ENCODE measurements around the gene USP44. TPM values are rescaled to one million over a fixed set of nuclear protein-coding genes. Genes with fewer than 3 reads are reported as not detected.
A peak's percentile ranks its signal among the peaks of the same experiment; 100 is the strongest.

USP44 gene
- total and polyA plus RNA-seq, 2 of the 8 experiments (the other 6 are each of a cell fraction or from before 2014, with no cell fraction given) = 129 to 197 TPM

GRCh38 chr12:95547522-95548055 lies 3.7 kb downstream of the USP44 start:
- Histone ChIP-seq H3K9ac (replicated peaks in 1 of 4; ENCODE audit: extremely low read depth in 1 of 4, low read depth in 3 of 4, low read length in 3 of 4) (peak overlapping the region; percentile 77 to 95 (median 85)), H4K5ac (ENCODE audit: insufficient read length, low read depth, low read length) (peak overlapping the region; percentile 25), H2BK12ac (ENCODE audit: low read depth, low read length) (no peak overlapping the region), H3K9me3 (ENCODE audit: insufficient read depth in 2 of 2, low read depth in 1 of 2, low read length in 1 of 2) (no peaks in the 10 kb centered on the region), H3K27me3 (replicated peaks in 1 of 4; ENCODE audit: control insufficient read depth in 3 of 4, extremely low read depth in 1 of 4, insufficient read depth in 3 of 4, low read length in 3 of 4) (no peaks in the 10 kb centered on the region), H3K4me3 (ENCODE audit: extremely low read depth in 1 of 4, insufficient read depth in 2 of 4, low read depth in 3 of 4, low read length in 4 of 4) (peak overlapping the region; percentile 71 to 95 (median 88)), H3K18ac (ENCODE audit: extremely low read depth, low read length) (peak overlapping the region; percentile 98), H2BK20ac (ENCODE audit: low read length) (no peak overlapping the region), H2BK120ac (replicated peaks; ENCODE audit: low read depth, low read length) (no peak overlapping the region), H3K4me2 (ENCODE audit: insufficient read depth in 1 of 2, low read depth in 2 of 2, low read length in 2 of 2) (peak overlapping the region; percentile 77 to 97), H3K79me2 (ENCODE audit: control insufficient read depth in 1 of 2, insufficient read depth in 2 of 2, low read length in 2 of 2) (peaks cover 35 to 88% of the 10 kb centered on the region in 2 experiments), H3K23ac (ENCODE audit: insufficient read length) (no peak overlapping the region), H2AFZ (ENCODE audit: low read length) (no peak overlapping the region), H3K56ac (replicated peaks; ENCODE audit: insufficient read length, low read depth, low read length) (peak overlapping the region; percentile 62), H3K4me1 (replicated peaks in 1 of 4; ENCODE audit: control insufficient read depth in 3 of 4, insufficient read depth in 4 of 4, low read length in 3 of 4) (peaks cover 0 to 12% (median 1%) of the 10 kb centered on the region in 4 experiments; a peak in 2 of 7 replicates), H4K91ac (replicated peaks; ENCODE audit: insufficient read length, low read length) (peak overlapping the region; percentile 97), H3K23me2 (ENCODE audit: low read depth, low read length) (peaks cover 10% of the 10 kb centered on the region; the same call in 1 of the 2 replicates), H4K20me1 (replicated peaks in 1 of 2; ENCODE audit: control insufficient read depth in 1 of 2, insufficient read depth in 2 of 2, low read length in 2 of 2) (no peaks in the 10 kb centered on the region), H3K36me3 (ENCODE audit: control insufficient read depth in 2 of 4, insufficient read depth in 4 of 4, low read length in 3 of 4) (peaks cover 0 to 5% (median under 1%) of the 10 kb centered on the region in 4 experiments; a peak in 2 of 8 replicates), H3K79me1 (ENCODE audit: low read depth, low read length) (no peaks in the 10 kb centered on the region), H4K8ac (ENCODE audit: extremely low read depth, insufficient read depth, low read length) (no peak overlapping the region), H3K4ac (replicated peaks; ENCODE audit: insufficient read length, low read depth, low read length) (peak overlapping the region; percentile 69), H2BK5ac (ENCODE audit: low read depth, low read length) (peak overlapping the region; percentile 94), H2BK15ac (ENCODE audit: low read length) (no peak overlapping the region), H3K14ac (ENCODE audit: insufficient read length) (no peak overlapping the region), H2AK5ac (ENCODE audit: low read depth, low read length) (no peak overlapping the region), H3K27ac (ENCODE audit: low read depth, low read length) (peak overlapping the region; percentile 94)
- 4% methylated on average over 9 of the region's 9 CpGs; no CpG with 5 or more reads in 1 of the 2 experiments for WGBS, 2 experiments (ENCODE audit: extremely low coverage in 1 of 2, insufficient coverage in 1 of 2, insufficient read length in 1 of 2, insufficient replicate concordance in 2 of 2, low coverage in 1 of 2, low lambda C conversion rate in 2 of 2, missing lambda C conversion rate in 1 of 2)
- CTCF ChIA-PET (ENCODE audit: partially characterized antibody) = interaction anchor here (0.8 to 1.7 kb wide), 5 partner anchors 9 to 32 kb away, joined by 4 to 9 read pairs (median 4); no protein-coding TSS in a partner anchor
- FAIRE-seq (peak; percentile 65), DNase-seq (ENCODE audit: low read depth in 1 of 2, low spot score in 2 of 2) (no peak)
- POLR2A ChIA-PET (ENCODE audit: partially characterized antibody) = interaction anchor here (0.8 to 2.3 kb wide), 18 partner anchors 9 to 310 kb away, joined by 3 to 29 read pairs (median 4); no protein-coding TSS in a partner anchor
- TF ChIP-seq KDM4A (IDR thresholded peaks at IDR 0.05; ENCODE audit: low read depth, low read length, severe bottlenecking) (no peak), SAP30 (IDR thresholded peaks at IDR 0.05; ENCODE audit: insufficient read depth, insufficient replicate concordance, low read length) (peak; percentile 40), POU5F1 (IDR thresholded peaks at IDR 0.05; ENCODE audit: low read depth, low read length) (no peak), SIN3A (conservative IDR thresholded peaks at IDR 0.05 in 1 of 2, IDR thresholded peaks at IDR 0.05 in 1 of 2; ENCODE audit: low read depth in 1 of 2, low read length in 2 of 2) (peak in 1 of 2 experiments; percentile 48; a peak in 1 of 4 replicates), CBX8 (IDR thresholded peaks at IDR 0.05; ENCODE audit: borderline replicate concordance, low read depth, low read length) (no peak), JUN (IDR thresholded peaks at IDR 0.05; ENCODE audit: low read depth, low read length) (no peak), PHF8 (conservative IDR thresholded peaks at IDR 0.05; ENCODE audit: low read depth, low read length) (no peak), POLR2A (IDR thresholded peaks at IDR 0.05; ENCODE audit: control extremely low read depth in 1 of 2, low read depth in 2 of 2, low read length in 2 of 2) (peak; percentile 54 to 59; a peak in 1 of 3 replicates), GABPA (IDR thresholded peaks at IDR 0.05; ENCODE audit: borderline replicate concordance, insufficient read depth, low read length) (no peak), RXRA (IDR thresholded peaks at IDR 0.05; ENCODE audit: insufficient read depth, low read depth, low read length) (no peak), KDM5A (IDR thresholded peaks at IDR 0.05; ENCODE audit: low read length) (no peak), SIRT6 (IDR thresholded peaks at IDR 0.05; ENCODE audit: low read length) (no peak), SIX5 (IDR thresholded peaks at IDR 0.05; ENCODE audit: low read depth, low read length) (no peak)
